ENCODE measurements around the gene PPP2R5C. TPM values are rescaled to one million over a fixed set of nuclear protein-coding genes. Genes with fewer than 3 reads are reported as not detected.

The PPP2R5C gene
- total RNA-seq, 2 donors from 2014 or later = 317 to 370 TPM

DNA sequence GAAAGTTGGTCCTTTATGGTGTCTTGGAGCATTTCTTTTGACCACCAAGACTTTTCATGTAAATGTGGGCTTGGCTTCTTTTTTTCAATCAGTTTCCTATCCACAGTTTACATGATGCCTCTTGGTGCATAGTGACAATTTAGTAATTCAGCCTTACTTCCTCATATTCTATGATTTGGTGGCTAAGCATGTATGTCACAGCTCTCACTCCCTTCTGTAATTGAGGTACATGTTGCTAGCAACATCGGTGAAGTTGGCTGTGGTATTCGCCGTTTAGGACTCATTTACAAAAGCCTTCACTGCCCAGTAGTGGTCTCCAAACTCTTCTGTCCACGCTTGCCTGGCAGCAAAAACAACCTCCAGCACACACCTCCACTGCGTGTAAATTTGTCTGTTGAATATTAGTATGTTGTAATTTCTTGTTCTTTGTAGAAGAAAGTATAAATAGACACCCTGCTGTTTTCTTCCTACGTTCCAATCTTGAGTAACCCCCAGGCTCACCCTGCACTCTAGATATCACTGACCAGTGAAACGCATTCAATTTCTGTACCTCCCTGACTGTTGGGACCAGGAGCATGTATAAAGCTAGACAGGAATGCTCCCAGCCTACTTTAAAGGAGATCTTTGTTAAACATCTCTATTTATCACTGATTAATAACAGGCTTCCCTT, 90.4 kb downstream of the PPP2R5C start:
- DNase-seq (no peak), ATAC-seq (replicated peaks in 1 of 2) (no peak)
- H3K36me3 Mint-ChIP-seq (ENCODE audit: insufficient read depth in 2 of 2) = peaks cover 2 to 19% of the 10 kb centered on the region in 2 donors
- H3K4me1 Mint-ChIP-seq (ENCODE audit: low read depth) = peaks cover 94% of the 10 kb centered on the region
- H3K27ac Mint-ChIP-seq = peak overlapping the region; percentile 26
- no peak overlapping the region for H3K4me3 Mint-ChIP-seq
- H3K9me3 Mint-ChIP-seq = no peaks in the 10 kb centered on the region
- no peaks in the 10 kb centered on the region for H3K27me3 Mint-ChIP-seq (ENCODE audit: low read depth)

- H3K4me3 Mint-ChIP-seq = no peak overlapping the region
- no peaks in the 10 kb centered on the region for H3K9me3 Mint-ChIP-seq
- no peaks in the 10 kb centered on the region for H3K27me3 Mint-ChIP-seq (ENCODE audit: low read depth)
- peaks cover 88% of the 10 kb centered on the region for H3K4me1 Mint-ChIP-seq (ENCODE audit: low read depth)
- DNase-seq = no peak
- ATAC-seq (replicated peaks in 1 of 2) = no peak
- H3K27ac Mint-ChIP-seq = no peak overlapping the region
- H3K36me3 Mint-ChIP-seq (ENCODE audit: insufficient read depth in 2 of 2) = peaks cover 4 to 27% of the 10 kb centered on the region in 2 donors
These were observed 91.3 kb downstream of the PPP2R5C start for GRCh38 chr14:101852785-101853184.

DNA sequence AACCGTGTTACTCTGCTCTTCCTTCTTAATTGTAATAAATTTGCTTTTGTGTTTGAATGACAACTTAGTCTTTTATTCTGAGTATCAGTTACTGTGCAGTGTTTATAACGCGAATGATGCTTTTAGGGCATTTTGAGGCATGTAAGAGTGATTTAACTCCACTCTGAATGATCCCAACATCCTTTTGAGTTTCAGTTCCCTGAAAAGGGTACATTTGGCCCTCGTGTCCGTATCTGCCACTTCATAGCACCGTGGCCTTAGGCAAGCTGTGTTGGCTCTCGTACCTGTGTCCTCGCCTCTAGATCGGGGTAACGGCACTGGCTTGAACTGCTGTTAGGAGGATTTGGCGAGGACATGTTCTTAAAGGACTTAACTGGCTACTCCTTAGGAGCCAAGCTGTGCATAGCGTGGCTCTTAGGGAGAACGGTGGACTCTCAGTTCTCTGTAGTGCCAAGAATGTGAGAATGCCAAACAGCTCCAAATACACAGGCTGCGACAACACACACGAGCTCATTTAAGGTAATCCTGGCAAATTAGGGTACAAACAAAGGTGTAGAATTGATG, 92.0 kb downstream of the PPP2R5C start:
- Mint-ChIP-seq H3K4me3 (peak overlapping the region; percentile 3 to 52), H3K9me3 (no peaks in the 10 kb centered on the region), H3K27me3 (ENCODE audit: low read depth) (no peaks in the 10 kb centered on the region), H3K27ac (peak overlapping the region; percentile 52), H3K4me1 (ENCODE audit: low read depth) (peaks cover 87% of the 10 kb centered on the region), H3K36me3 (ENCODE audit: insufficient read depth in 2 of 2) (peaks cover 4 to 29% of the 10 kb centered on the region in 2 donors)
- DNase-seq = no peak
- no peak for ATAC-seq (replicated peaks in 1 of 2)

- H3K27ac Mint-ChIP-seq = peak overlapping the region; percentile 58
- peaks cover 6 to 28% of the 10 kb centered on the region in 2 donors for H3K36me3 Mint-ChIP-seq (ENCODE audit: insufficient read depth in 2 of 2)
- no peaks in the 10 kb centered on the region for H3K9me3 Mint-ChIP-seq
- H3K27me3 Mint-ChIP-seq (ENCODE audit: low read depth) = no peaks in the 10 kb centered on the region
- DNase-seq (no peak), ATAC-seq (replicated peaks in 1 of 2) (peak; percentile 45 to 79)
- peaks cover 87% of the 10 kb centered on the region for H3K4me1 Mint-ChIP-seq (ENCODE audit: low read depth)
- peak overlapping the region in 1 of 2 donors; percentile 52 for H3K4me3 Mint-ChIP-seq
These were observed 92.9 kb downstream of the PPP2R5C start for GRCh38 chr14:101854366-101854765.

GRCh38 chr14:101855958-101856357, 94.4 kb downstream of the PPP2R5C start:
- no peaks in the 10 kb centered on the region for H3K9me3 Mint-ChIP-seq
- no peaks in the 10 kb centered on the region for H3K27me3 Mint-ChIP-seq (ENCODE audit: low read depth)
- H3K4me1 Mint-ChIP-seq (ENCODE audit: low read depth) = peaks cover 85% of the 10 kb centered on the region
- peak overlapping the region; percentile 88 for H3K27ac Mint-ChIP-seq
- ATAC-seq (replicated peaks in 1 of 2) (no peak), DNase-seq (no peak)
- peaks cover 5 to 24% of the 10 kb centered on the region in 2 donors for H3K36me3 Mint-ChIP-seq (ENCODE audit: insufficient read depth in 2 of 2)
- H3K4me3 Mint-ChIP-seq = no peak overlapping the region

GRCh38 chr14:101856536-101856935, 95.0 kb downstream of the PPP2R5C start:
- Mint-ChIP-seq H3K27ac (peak overlapping the region; percentile 47), H3K4me1 (ENCODE audit: low read depth) (peaks cover 84% of the 10 kb centered on the region), H3K9me3 (no peaks in the 10 kb centered on the region), H3K4me3 (no peak overlapping the region), H3K27me3 (ENCODE audit: low read depth) (no peaks in the 10 kb centered on the region), H3K36me3 (ENCODE audit: insufficient read depth in 2 of 2) (peaks cover 5 to 26% of the 10 kb centered on the region in 2 donors)
- ATAC-seq (replicated peaks in 1 of 2) (no peak), DNase-seq (no peak)

DNA sequence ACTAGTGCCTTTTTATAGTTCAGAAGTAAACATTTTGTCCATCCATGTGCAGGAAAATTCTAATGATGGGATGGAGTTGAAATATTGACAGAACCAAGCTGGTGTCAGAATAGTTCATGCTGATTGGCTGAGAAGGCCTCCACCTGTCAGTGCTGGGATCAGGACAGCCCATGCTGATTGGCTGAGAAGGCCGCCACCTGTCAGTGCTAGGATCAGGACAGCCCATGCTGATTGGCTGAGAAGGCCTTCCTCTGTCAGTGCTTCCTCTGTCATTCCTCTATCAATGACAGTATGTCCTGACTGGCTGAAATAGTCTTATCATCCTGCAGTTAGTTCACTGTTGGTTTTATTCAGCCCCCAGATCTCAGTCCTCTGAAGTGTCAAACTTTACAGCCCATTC, 95.7 kb downstream of the PPP2R5C start:
- Mint-ChIP-seq H3K27me3 (ENCODE audit: low read depth) (no peaks in the 10 kb centered on the region), H3K27ac (peak overlapping the region; percentile 68), H3K9me3 (no peaks in the 10 kb centered on the region), H3K4me3 (no peak overlapping the region), H3K4me1 (ENCODE audit: low read depth) (peaks cover 84% of the 10 kb centered on the region), H3K36me3 (ENCODE audit: insufficient read depth in 2 of 2) (peaks cover 5 to 27% of the 10 kb centered on the region in 2 donors)
- ATAC-seq (replicated peaks in 1 of 2) (no peak), DNase-seq (no peak)

GRCh38 chr14:101858791-101859537, 97.5 kb downstream of the PPP2R5C start:
- Mint-ChIP-seq H3K9me3 (no peaks in the 10 kb centered on the region), H3K36me3 (ENCODE audit: insufficient read depth in 2 of 2) (peaks cover 5 to 27% of the 10 kb centered on the region in 2 donors), H3K27ac (peak overlapping the region; percentile 98), H3K4me1 (ENCODE audit: low read depth) (peaks cover 71% of the 10 kb centered on the region), H3K4me3 (peak overlapping the region; percentile 68 to 90), H3K27me3 (ENCODE audit: low read depth) (no peaks in the 10 kb centered on the region)
- DNase-seq (no peak), ATAC-seq (replicated peaks in 1 of 2) (peak; percentile 45 to 48)

GRCh38 chr14:101859538-101859902, 98.0 kb downstream of the PPP2R5C start:
- Mint-ChIP-seq H3K9me3 (no peaks in the 10 kb centered on the region), H3K4me1 (ENCODE audit: low read depth) (peaks cover 69% of the 10 kb centered on the region), H3K27me3 (ENCODE audit: low read depth) (no peaks in the 10 kb centered on the region), H3K4me3 (peak overlapping the region; percentile 68 to 90), H3K27ac (peak overlapping the region; percentile 98), H3K36me3 (ENCODE audit: insufficient read depth in 2 of 2) (peaks cover 5 to 25% of the 10 kb centered on the region in 2 donors)
- no peak for DNase-seq
- ATAC-seq (replicated peaks in 1 of 2) = peak in 1 of 2 donors; percentile 47

DNA sequence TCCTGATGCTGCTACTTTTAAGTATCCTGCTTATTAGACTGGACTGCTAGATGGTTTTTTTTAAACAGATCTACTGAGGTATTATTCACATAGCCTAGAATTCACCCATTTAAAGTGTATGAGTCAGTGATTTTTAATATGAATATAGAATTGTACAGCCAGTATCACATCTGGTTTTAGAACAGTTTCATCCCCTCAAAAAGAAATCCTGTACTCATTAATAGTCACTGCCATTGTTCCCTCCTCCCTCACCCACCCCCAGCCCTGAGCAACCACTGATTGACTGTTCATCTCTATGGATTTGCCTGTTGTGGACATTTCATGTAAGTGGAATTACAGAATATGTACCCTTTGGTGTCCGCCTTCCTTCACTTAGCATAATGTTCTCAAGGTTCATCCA, 98.4 kb downstream of the PPP2R5C start:
- peak overlapping the region; percentile 98 for H3K27ac Mint-ChIP-seq
- H3K27me3 Mint-ChIP-seq (ENCODE audit: low read depth) = no peaks in the 10 kb centered on the region
- no peak for DNase-seq
- H3K4me3 Mint-ChIP-seq = peak overlapping the region in 1 of 2 donors; percentile 90
- peaks cover 69% of the 10 kb centered on the region for H3K4me1 Mint-ChIP-seq (ENCODE audit: low read depth)
- ATAC-seq (replicated peaks in 1 of 2) = no peak
- peaks cover 5 to 25% of the 10 kb centered on the region in 2 donors for H3K36me3 Mint-ChIP-seq (ENCODE audit: insufficient read depth in 2 of 2)
- no peaks in the 10 kb centered on the region for H3K9me3 Mint-ChIP-seq

DNA sequence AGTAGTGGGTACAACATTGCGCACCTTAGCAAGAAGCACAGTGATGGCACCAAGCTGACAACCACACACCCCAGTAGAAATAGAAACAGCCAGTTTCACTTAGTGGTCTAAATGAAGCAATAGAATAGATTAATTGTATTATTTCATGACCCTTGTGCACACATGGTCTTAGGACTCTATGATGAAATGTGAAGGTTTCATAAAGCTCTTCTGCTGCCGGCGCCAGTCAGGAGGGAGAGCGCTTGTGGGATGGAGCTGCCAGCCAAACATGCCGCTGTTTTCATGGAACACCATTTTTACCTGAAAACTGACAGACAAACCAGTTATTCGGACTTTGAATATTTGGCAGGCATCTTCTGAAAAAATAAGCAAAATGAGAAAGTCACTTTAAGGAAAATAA, 100.0 kb downstream of the PPP2R5C start:
- no peaks in the 10 kb centered on the region for H3K9me3 Mint-ChIP-seq
- H3K4me3 Mint-ChIP-seq = no peak overlapping the region
- no peaks in the 10 kb centered on the region for H3K27me3 Mint-ChIP-seq (ENCODE audit: low read depth)
- no peak for DNase-seq
- no peak for ATAC-seq (replicated peaks in 1 of 2)
- peaks cover 5 to 26% of the 10 kb centered on the region in 2 donors for H3K36me3 Mint-ChIP-seq (ENCODE audit: insufficient read depth in 2 of 2)
- H3K27ac Mint-ChIP-seq = peak overlapping the region; percentile 70
- H3K4me1 Mint-ChIP-seq (ENCODE audit: low read depth) = peaks cover 68% of the 10 kb centered on the region

DNA sequence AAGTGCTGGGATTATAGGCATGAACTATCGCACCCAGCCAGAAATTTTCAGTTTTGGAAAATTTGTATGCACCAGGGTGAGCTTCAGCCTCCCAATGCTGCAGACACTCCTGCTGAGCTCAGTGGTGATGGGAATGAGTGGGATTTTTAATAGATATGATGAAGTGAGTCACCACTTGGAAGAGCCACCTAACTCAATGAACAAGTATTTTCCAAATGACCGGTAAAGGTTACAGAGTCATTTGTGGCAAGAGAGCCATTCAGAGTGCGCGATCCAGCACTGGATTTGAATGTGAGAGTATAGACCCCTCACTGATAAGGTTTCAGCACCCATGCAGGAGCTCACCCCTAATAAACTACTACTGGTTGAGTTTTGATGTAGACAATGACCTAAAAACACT, 100.7 kb downstream of the PPP2R5C start:
- H3K4me3 Mint-ChIP-seq = no peak overlapping the region
- H3K9me3 Mint-ChIP-seq = no peaks in the 10 kb centered on the region
- H3K27ac Mint-ChIP-seq = peak overlapping the region; percentile 15
- peaks cover 64% of the 10 kb centered on the region for H3K4me1 Mint-ChIP-seq (ENCODE audit: low read depth)
- peak in 1 of 2 donors; percentile 42 for ATAC-seq (replicated peaks in 1 of 2)
- no peaks in the 10 kb centered on the region for H3K27me3 Mint-ChIP-seq (ENCODE audit: low read depth)
- peaks cover 5 to 23% of the 10 kb centered on the region in 2 donors for H3K36me3 Mint-ChIP-seq (ENCODE audit: insufficient read depth in 2 of 2)
- DNase-seq = no peak

DNA sequence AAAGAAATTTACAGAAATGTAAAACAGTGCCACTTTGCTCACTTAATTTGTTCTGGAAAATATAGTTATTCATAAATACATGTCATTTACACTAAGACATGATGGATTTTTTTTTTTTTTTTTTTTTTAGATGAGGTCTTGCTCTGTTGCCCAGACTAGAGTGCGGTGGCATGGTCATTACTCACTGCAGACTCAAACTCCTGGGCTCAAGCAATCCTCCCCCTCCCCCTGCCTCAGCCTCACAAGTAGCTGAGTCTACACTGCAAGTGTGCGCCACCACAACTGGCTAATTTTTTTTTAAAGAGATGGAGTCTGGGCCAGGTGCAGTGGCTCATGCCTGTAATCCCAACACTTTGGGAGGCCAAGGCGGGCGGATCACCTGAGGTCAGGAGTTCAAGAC, 101.2 kb downstream of the PPP2R5C start:
- Mint-ChIP-seq H3K4me3 (no peak overlapping the region), H3K9me3 (no peaks in the 10 kb centered on the region), H3K27me3 (ENCODE audit: low read depth) (no peaks in the 10 kb centered on the region), H3K27ac (no peak overlapping the region), H3K4me1 (ENCODE audit: low read depth) (peaks cover 63% of the 10 kb centered on the region), H3K36me3 (ENCODE audit: insufficient read depth in 2 of 2) (peaks cover 2 to 18% of the 10 kb centered on the region in 2 donors)
- no peak for ATAC-seq (replicated peaks in 1 of 2)
- DNase-seq = no peak

Data from activated T-cell treated with anti-CD3 and anti-CD28 coated beads, Interleukin-2, amount 50 U/mL, for 72 hours (primary cell).